Sigmoid colon (tissue), 4 donors: Measurements from ENCODE around the gene MUC22.

Experiments used
- CTCF ChIP-seq, 4 experiments: fragments of 450-650 bp in 3 of 4; fragments of 200-600 bp in 1 of 4; IDR thresholded peaks; one replicate each; pipeline ENCODE4 v1.5.1; 2016 to 2019; ENCODE audit warnings: antibody characterized with exemption in 4 of 4, mild to moderate bottlenecking in 3 of 4, moderate library complexity in 2 of 4
- POLR2A ChIP-seq, 2 donors: fragments of 450-650 bp; IDR thresholded peaks; one replicate each; pipeline ENCODE4 v1.6.1; 2016; ENCODE audit warnings: antibody characterized with exemption in 2 of 2, mild to moderate bottlenecking in 2 of 2, moderate library complexity in 2 of 2
- POLR2AphosphoS5 ChIP-seq, 4 donors: sonication (generic); formaldehyde crosslinking; IDR thresholded peaks; one replicate each; pipeline ENCODE4 v1.6.1; 2017; ENCODE audit warnings: antibody characterized with exemption in 4 of 4

- peak in 3 of 4 experiments; percentile 37 to 42 (median 37) for TF ChIP-seq CTCF (IDR thresholded peaks at IDR 0.05)
- TF ChIP-seq POLR2AphosphoS5 (IDR thresholded peaks at IDR 0.05), result no peak
- TF ChIP-seq POLR2A (IDR thresholded peaks at IDR 0.05), result no peak
These were observed 48.0 kb downstream of the MUC22 start for GRCh38 chr6:31058128-31058894.
